Activated CD4-positive, alpha-beta T cell treated with anti-CD3 and anti-CD28 coated beads for 1 hour (primary cell): ENCODE measurements around the gene ACOT11.

Experiments used
- DNase-seq: peaks from one replicate; pipeline ENCODE4 v3.0.0-alpha.2; 2020

Gene ACOT11

GRCh38 chr1:54538538-54538937 lies 9.5 kb upstream of the ACOT11 start:
- DNase-seq, result no peak

- no peak for DNase-seq
Observed at GRCh38 chr1:54540582-54541295, 7.3 kb upstream of the ACOT11 start.

GRCh38 chr1:54542120-54542961 lies 5.7 kb upstream of the ACOT11 start:
- DNase-seq, result peak; percentile 25

- no peak for DNase-seq
Observed at GRCh38 chr1:54542962-54543539, 5.0 kb upstream of the ACOT11 start.

- no peak for DNase-seq
Observed at GRCh38 chr1:54543729-54544496, 4.1 kb upstream of the ACOT11 start.

GRCh38 chr1:54545916-54546635 lies 2.0 kb upstream of the ACOT11 start:
- no peak for DNase-seq

- DNase-seq, result no peak
Observed at GRCh38 chr1:54546651-54547401, 1.2 kb upstream of the ACOT11 start.

- no peak for DNase-seq
Observed at GRCh38 chr1:54548389-54549044, 489 bp downstream of the ACOT11 start.

- no peak for DNase-seq
Observed at GRCh38 chr1:54549181-54549924, 1.3 kb downstream of the ACOT11 start.

- DNase-seq, result no peak
Observed at GRCh38 chr1:54551891-54552290, 3.9 kb downstream of the ACOT11 start.

GRCh38 chr1:54553602-54554313 lies 5.7 kb downstream of the ACOT11 start:
- DNase-seq, result no peak

GRCh38 chr1:54556110-54556509 lies 8.1 kb downstream of the ACOT11 start:
- no peak for DNase-seq

GRCh38 chr1:54557671-54558355 lies 9.8 kb downstream of the ACOT11 start:
- no peak for DNase-seq

- no peak for DNase-seq
Observed at GRCh38 chr1:54558434-54559030, 10.5 kb downstream of the ACOT11 start.

- no peak for DNase-seq
Observed at GRCh38 chr1:54559111-54559548, 11.1 kb downstream of the ACOT11 start.

GRCh38 chr1:54559771-54560231 lies 11.8 kb downstream of the ACOT11 start:
- no peak for DNase-seq

- no peak for DNase-seq
Observed at GRCh38 chr1:54564312-54565112, 16.5 kb downstream of the ACOT11 start.

- no peak for DNase-seq
Observed at GRCh38 chr1:54565113-54565501, 17.1 kb downstream of the ACOT11 start.
